GM19468 (cell line): ENCODE data around the gene PKD1L1.
"Not testable (repeated sequence)": the region's sequence is repeated elsewhere in the genome, so short reads cannot be mapped to it uniquely, and the experiment has no call there.

Experiments
- ATAC-seq: cut with Tn5 transposase; IDR thresholded peaks from one replicate; pipeline ENCODE4 v1.9.1; 2021; ENCODE audit warnings: mild to moderate bottlenecking, moderate library complexity, moderate number of reproducible peaks; ENCODE audit not compliant: unreplicated experiment; ENCODE audit errors: extremely low read depth

The PKD1L1 gene

DNA sequence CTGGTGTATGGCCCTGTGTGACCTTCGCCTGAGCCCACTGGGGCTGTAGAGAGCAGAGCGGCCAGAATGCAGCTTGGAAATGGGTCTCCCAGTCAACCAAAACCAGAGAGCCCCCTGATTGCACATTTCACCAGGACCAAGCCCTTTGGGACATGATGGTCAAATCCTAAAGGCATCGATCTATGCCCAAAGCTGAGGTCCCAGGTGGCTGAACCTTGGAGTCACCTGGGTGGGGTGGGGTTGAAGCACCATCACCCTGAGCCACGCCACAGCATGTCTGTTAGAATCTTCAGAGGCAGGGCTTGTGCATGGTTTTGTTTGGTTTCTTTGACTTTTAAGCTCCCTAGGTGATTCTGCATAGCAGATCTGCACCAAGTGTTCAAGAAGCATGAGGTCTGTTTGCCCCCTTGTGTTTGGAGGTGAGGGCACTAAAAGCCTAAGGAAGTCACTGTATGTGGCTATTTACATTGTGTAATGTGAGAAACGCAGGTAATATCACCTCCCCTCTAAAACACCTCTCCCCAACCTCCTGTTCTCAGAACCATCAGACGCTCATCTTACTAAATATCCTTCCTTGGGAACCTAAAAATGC lies 9.6 kb downstream of the PKD1L1 start:
- ATAC-seq = no peak

DNA sequence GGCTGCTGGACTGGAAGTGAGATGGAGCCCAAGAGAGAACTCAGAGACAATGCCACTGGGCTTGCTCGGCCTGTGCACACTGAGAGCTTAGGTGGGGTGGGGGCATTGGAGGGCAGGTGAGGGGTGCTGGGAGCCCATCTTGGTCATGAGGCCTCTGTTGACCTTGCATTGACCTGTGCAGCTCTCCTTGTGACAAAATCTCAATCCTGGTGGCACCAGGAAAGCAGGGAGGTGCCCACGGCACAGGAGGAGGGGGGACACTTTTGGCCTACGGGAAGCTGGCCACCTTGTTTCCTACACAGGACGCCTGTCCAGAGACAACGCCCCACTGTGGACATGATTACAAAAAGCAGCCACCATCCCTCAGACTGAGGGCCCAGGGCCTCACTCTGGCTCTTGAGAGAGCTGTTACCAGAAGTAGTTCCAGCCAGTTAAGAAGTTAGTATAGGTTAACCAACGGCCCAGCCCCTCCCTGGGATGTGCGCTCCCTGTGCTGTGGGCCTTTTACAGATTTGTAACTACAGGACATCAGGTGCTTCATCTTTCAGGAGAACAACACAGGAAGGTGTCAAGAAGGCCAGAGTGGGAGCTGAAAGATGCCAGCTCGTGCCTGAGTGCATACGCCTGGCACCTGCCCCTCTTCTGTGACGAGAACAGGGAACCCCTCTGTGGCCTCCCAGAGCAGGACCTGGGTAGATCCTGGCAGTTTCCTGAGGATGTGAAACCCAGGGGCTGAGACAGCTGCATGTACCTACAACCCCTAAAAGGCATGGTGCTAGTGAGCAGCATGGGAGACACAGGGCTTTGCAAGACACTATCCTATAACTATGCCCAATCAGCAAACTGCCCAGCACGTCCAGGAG lies 10.3 kb downstream of the PKD1L1 start:
- ATAC-seq = peak; percentile 37

DNA sequence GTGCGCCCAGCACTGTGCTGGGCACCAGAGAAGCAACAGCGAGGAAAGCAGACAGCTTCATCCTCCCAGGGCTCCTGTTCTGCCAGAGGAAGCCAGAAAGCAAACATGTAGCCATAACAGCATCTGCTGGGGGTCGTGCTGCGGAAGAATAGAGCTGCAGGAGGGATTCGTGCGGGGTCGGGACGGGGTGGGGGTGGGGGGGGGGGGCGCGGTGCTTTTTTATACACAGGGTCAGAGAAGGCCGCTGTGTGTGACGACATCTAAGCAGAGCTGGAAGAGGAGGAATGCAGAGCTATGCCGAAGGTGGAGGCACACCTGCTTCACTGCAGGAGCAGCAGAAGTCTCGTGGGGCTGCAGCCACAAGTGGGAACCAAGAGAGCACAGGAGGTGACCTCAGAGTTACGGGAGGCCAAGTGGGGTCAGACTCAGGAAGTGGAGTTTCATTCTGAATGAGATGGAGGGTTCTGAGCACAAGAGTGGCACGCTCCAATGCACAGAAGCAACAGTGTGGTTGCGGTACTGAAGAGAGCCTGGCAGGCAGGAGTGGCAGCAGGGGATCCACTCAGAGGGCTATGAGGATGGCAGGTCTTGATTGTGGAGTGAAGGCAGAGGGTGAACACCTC lies 11.1 kb downstream of the PKD1L1 start:
- peak; percentile 95 for ATAC-seq

DNA sequence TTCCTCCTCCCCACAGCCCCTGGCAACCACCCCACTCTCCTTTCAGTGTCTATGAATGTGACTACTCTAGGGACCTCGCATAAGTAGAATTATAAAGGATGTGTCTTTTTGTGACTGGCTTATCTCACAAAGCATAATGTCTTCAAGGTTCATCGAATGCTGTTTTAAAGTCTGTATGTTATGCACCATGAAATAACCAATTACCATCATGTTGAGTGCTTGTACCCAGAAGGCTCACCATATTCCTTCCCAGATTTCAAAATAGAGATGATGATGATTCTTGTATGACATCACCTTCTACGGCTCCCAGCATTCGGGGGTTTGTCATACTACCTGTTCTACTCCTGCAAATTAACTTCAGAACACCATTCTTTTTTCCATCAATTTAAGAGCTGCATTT lies 11.9 kb downstream of the PKD1L1 start:
- no peak for ATAC-seq

DNA sequence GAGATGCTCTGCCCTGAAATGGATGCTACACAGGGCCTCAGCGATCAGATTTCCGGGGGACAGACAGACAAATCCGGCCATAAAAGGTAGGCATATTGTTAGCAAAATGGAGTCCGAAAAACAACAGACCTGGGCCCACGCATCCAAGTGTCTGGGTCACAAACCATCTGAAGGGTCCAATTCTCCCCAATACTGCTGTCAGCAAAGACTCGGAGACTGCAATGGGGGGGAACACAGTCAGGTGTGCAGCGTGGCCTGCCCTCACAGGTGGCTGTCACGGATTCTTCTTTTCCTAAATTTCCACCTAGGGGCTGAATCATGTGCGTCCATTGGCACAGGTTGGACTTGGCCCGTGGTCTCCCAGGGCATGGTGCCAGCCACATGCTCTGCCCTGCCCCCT lies 12.9 kb downstream of the PKD1L1 start:
- no peak for ATAC-seq

DNA sequence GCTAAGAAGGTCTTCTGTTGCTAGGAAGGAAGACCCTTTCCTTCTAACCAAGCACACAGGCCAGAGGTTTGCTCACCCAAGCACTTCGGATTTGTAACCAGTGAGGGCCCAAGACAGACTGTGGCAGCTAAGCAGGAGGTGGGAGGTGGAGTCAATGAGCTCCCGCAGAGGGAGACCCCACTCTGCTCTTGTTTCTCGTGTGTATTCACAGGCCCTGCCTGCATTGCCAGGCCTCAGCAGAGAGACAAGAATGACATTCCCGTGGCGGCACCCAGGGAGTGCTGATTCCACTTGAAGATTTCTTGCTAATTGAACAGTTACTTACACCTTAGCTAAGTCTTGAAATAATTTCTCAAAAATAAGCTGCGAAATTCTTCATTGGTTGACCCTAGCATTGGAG lies 13.4 kb downstream of the PKD1L1 start:
- no peak for ATAC-seq

DNA sequence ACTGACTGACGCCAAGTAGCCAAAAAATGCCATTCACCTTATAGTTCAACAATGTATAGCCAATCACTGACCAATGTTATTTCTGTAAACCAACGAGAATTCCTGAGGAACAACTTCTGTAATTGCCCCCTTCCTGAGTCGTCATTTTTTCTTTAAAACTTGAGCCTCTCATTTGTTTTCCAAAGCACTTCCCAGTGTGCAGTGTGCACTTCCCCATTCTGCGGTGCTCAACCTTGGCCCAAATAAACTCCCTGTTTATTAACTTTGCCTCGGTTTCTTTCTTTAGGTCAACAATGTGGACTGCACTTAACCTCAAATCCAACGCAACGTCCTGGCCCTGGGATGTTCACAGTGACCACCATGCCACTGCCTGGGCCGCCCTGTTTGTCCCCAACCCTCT lies 15.1 kb downstream of the PKD1L1 start:
- no peak for ATAC-seq

DNA sequence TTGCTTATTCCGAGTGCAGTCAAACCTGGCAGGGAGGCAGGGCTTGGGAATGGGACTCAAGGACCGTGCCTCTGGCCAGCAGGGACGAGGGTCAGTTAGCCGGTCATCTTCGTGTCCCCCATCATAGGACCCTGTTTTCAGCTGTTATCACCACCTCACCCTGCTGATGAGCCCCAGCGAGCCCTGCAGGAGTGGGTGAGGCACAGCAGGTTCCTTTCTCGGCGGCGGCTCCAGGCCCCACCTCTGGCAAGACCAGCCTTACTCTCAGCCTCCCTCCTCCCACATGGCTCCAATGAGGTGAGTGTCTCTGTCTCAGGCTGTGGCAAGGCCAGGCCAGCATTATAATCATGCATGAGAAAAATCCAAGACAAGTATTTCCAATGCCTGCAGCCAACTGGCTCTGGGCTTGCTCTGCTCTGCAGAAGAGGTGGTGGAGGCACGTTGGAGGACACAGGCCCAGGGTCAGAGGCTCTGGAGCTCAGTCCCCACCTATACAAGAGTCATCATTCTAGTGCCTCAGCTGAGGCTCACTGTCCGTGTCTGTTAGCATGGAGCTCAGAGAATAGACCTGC lies 15.7 kb downstream of the PKD1L1 start:
- no peak for ATAC-seq

DNA sequence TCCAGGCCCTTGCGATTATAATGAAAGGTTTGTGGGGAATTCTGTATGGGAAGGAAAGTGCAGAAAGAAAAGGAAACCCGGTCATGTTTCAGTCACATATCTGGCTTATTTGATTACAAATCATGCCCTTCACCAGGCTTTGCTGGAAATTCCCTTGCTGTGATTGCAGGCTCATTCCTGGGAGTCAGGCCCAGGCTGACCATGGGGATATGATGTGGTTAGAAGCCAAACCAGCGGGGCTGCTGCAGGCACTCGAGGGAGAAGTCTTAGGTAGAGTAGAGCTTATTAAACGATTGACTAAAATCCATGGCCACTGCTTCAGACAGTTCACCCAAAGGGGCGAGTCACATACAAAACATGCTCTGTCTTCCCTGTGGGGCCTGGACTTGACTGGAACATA lies 16.2 kb downstream of the PKD1L1 start:
- no peak for ATAC-seq

DNA sequence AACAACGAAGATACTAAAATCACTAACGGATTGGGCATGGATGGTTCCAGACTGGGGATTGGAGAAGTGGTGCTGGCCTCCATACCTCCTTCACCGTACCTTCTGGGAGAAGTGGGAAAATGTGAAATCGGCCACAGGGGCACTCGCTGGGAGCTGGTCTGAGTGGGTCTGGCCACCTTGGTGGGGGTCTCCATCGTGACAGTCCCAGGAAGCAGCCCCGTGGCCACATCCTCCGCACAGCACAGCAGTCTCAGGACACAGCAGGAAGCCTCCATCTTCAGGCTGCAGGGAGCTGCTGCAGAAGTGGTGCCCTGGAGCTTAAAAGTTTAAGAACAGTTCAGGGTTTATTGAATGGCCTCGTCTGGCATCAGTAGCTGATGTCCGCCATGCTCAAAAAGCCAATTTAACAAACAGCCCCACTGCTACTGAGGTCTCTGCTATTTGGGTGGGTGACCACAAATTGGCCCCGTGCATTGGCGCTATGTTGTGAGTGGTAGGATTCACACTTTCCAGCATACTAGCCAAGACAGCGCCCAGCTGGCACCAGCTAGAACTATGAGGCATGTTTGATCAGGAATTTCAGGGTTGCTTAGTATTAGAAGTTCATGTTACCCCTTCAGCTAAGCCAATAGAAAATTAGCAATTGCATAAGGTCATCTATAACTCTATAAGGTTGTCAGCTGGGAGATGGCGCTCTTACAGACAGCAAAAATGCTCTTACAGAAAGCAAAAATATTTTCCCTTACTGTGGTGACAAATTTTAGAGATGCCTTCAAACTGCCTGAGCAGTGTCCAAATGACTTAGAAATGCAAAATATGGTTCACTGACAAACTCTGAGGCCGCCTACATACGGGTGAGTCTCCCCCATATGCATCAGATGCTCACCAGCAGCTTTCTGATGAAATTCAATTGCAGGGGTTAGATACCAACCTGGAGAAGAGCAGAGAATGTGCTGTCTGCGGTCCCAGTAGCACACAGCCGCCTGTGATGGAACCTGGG lies 17.0 kb downstream of the PKD1L1 start:
- no peak for ATAC-seq

DNA sequence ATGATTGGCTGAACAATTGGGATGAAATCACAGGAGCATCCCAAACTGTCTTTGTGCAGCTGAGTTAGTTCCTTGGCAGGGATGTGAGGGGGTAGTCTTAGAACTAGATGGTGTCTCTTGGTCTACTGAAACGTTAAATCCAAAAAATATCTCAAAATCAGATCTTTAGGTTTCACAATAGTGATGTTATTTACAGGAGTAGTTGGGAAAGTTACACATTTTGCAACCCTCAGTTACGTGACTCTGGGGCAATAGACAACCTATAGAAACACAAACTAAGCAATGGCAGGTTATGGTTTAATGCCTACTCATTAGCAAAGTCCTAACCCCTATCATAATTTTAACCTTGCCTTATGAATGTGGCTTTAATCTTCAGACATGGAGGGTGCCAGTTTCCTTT lies 24.0 kb downstream of the PKD1L1 start:
- ATAC-seq = no peak

DNA sequence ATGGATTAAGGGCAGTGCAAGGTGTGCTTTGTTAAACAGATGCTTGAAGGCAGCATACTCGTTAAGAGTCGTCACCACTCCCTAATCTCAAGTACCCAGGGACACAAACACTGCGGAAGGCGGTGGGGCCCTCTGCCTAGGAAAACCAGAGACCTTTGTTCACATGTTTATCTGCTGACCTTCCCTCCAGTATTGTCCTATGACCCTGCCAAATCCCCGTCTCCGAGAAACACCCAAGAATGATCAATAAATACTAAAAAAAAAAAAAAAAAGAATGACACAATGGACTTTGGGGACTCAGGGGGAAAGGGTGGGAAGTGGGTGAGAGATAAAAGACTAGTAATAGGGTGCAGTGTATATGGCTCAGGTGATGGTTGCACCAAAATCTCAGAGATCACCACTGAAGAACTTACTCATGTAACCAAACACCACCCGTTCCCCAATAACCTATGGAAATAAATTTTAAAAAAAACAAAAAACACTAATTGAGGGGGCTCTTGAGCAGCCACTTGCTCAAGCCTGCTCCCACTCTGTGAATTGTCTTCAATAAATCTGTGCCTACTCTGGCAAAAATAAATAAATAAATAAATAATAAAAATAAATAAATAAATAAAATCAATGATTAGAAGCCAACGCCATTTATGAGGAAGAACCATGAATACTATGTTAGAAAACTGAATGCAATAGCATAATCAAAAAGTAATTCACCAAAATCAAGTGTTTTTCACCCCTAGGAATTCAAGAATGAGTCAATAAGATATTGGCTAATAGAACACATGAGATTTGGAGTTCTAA lies 25.0 kb downstream of the PKD1L1 start:
- not testable (repeated sequence) for ATAC-seq

DNA sequence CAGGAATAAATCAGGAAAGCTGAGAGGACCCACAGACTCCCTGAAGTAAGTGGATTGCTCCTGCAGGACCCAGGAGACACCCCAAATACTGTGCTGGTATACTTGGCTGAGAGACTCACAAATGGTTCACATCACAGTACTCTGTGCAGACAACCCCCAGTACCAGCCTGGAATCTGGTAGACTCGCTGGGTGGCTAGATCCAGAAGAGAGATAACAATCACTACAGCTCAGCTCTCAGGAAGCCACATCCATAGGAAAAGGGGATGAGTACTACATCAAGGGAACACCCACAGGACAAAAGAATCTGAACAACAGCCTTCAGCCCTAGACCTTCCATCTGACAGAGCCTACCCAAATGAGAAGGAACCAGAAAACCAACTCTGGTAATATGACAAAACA lies 31.8 kb downstream of the PKD1L1 start:
- ATAC-seq = not testable (repeated sequence)

DNA sequence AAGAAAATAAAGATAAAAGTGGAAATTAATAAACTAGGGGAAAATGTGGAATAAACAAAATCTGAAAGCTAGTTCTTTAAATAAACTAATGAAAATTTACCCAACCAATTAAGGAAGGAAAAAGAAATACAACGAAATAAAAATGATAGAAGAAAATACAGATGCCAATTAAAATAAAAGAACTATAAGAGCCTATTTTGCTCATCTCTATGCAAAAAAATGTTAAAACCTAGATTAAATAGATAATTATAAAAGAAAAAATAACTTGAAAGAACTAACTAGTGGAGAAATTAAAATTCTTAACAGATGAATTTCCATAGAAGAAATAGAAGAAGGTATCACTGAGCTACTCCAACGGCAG lies 32.7 kb downstream of the PKD1L1 start:
- no peak for ATAC-seq

DNA sequence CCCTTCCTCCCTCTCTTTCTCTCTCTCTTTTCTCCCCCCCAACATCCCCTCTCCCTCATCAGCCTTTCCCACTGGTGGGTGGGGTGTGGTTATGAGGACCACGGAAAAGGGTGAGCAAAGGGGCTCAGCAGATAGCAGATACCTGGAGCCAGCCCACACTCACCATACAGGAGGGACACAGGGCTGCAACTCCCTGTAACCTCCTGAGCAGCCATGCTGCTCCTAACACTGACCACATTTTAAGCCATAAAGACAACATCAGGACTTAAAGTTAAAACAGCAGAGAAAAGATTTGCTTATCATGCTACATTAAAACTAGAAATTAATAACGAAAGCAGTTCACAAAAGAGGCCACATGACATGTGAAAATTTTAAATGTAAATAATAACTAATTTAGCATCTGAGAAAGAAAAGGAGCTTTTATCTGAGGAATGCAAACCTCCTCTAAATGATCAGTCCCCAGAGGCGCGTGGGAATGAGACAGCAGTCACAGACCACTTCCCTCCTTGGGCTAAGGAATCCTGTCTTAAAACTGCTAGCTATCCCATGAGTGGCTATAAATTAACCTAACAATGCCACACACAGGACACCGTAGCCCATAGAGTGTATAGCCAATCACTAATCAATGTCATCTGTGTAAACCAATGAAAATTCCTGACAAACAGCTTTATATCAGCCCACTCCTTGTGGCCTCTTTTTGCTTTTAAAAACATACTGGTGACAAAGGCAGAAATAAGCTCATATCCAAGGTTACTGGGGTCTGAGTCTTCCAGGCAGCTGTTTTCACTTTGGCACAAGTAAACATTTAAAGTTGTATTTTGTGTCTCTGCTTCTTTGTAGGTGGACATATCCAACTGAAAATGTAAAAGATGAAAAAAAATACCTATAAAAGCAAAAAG lies 33.3 kb downstream of the PKD1L1 start:
- no peak for ATAC-seq

DNA sequence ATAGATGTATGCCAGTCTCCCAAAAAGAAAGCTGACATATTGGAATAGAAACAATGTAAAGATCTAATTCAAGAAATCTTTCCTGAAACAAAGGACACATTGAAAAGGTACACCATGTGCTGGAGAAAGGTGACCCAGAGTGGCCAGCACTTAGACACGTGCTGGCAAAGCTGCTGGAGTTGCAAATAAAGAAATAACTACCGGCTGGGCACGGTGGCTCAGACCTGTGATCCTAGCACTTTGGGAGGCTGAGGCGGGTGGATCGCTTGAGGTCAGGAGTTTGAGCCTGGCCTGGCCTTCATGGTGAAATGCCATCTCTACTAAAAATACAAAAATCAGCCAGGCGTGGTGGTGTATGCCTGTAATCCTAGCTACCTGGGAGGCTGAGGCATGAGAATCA lies 35.9 kb downstream of the PKD1L1 start:
- no peak for ATAC-seq

DNA sequence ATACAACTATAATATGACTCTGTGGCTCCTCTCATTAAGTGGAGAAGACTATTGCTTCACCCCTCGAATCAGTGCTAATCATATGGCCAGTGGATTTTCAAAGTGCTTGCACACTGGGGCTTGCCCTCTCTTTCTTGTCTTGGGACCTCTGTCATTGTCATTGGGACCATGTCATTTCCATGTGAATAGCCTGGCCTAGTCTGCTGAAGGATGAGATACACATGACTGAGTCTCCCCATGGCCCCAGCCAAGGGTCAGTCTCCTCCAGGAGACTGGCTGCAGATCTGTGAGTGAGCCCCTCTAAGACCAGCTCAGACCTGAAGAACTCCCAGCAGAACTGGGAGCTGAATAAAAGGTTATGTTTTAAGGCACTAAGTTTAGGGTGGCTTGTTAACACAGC lies 39.5 kb downstream of the PKD1L1 start:
- no peak for ATAC-seq

DNA sequence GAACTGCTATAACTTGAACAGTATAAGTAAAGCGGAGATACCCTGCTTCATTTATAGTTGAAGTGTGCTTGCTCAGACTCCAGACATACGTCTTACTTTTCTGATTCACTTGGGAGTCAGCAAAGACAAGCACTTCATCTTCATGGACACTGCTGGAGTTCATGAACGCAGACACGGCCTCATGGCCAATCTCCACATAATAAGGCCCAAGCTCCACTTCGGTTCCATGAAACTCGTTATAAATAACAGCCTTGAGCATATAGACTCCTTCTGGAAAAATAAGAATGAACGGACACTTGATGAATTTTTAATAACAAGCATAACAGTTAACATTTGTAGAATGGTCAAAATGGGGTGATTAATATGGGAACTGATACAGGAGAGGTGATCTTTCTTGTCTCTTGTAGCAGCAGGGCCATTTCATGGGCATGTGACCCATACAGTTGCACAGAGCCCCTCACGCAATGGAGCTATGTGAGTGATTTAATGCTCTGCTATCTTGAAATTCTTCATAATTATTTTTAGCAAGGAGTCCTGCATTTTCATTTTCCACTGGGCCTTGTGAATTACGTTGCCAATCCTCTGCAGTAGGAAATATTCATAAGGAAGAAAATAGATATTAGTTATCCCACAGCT lies 40.2 kb downstream of the PKD1L1 start:
- no peak for ATAC-seq
